CD14-positive monocyte (primary cell): ENCODE data around the gene GPRIN3. TPM values are rescaled to one million over a fixed set of nuclear protein-coding genes. Genes with fewer than 3 reads are reported as not detected.

Experiments used
- DNase-seq, 3 donors: peaks; one replicate each; pipeline ENCODE4 v3.0.0-alpha.2; 2011 to 2022
- H2AFZ ChIP-seq: 2 replicates; pipeline ENCODE4 v1.6.0; 2012; ENCODE audit warnings: mild to moderate bottlenecking, low read depth, low read length, inconsistent platforms; ENCODE audit not compliant: insufficient read depth, poor library complexity, severe bottlenecking
- H3K27ac ChIP-seq, 2 donors: 1 replicate in 1 of 2; 2 replicates in 1 of 2; pipeline ENCODE4 v1.5.1; 2012 to 2013; ENCODE audit warnings: low read length in 2 of 2, control low read depth in 1 of 2, inconsistent platforms in 1 of 2, low read depth in 1 of 2, mild to moderate bottlenecking in 1 of 2
- H3K27me3 ChIP-seq, 2 donors: one replicate each; pipeline versions ENCODE4 v1.6.0 to v1.6.1; 2011 to 2013; ENCODE audit warnings: low read length in 2 of 2; ENCODE audit not compliant: control insufficient read depth in 2 of 2, insufficient read depth in 2 of 2
- H3K36me3 ChIP-seq, 2 donors: replicated peaks in 1 of 2; 1 replicate in 1 of 2; 2 replicates in 1 of 2; pipeline versions ENCODE4 v1.5.1 to v1.6.1; 2012 to 2013; ENCODE audit warnings: low read length in 2 of 2, control low read depth in 1 of 2, inconsistent platforms in 1 of 2, mild to moderate bottlenecking in 1 of 2; ENCODE audit not compliant: insufficient read depth in 2 of 2, control insufficient read depth in 1 of 2
- H3K4me1 ChIP-seq, 2 donors: 1 replicate in 1 of 2; 2 replicates in 1 of 2; pipeline versions ENCODE4 v1.5.1 to v1.6.1; 2012 to 2013; ENCODE audit warnings: low read length in 2 of 2, control low read depth in 1 of 2, inconsistent platforms in 1 of 2, mild to moderate bottlenecking in 1 of 2, moderate library complexity in 1 of 2; ENCODE audit not compliant: insufficient read depth in 2 of 2, control insufficient read depth in 1 of 2
- H3K4me2 ChIP-seq: replicated peaks from 2 replicates; pipeline ENCODE3; 2012; ENCODE audit warnings: low read length, moderate library complexity, mild to moderate bottlenecking; ENCODE audit not compliant: poor library complexity, severe bottlenecking; ENCODE audit errors: extremely low read depth
- H3K4me3 ChIP-seq, 3 experiments: fragments of 200-600 bp in 1 of 3; sonication (generic) in 1 of 3; replicated peaks in 1 of 3; 1 replicate in 2 of 3; 2 replicates in 1 of 3; pipeline ENCODE4 v1.5.1; 2011 to 2013; ENCODE audit warnings: low read length in 3 of 3, mild to moderate bottlenecking in 3 of 3, control low read depth in 2 of 3, low read depth in 2 of 3, inconsistent platforms in 1 of 3, moderate library complexity in 1 of 3
- H3K79me2 ChIP-seq: 2 replicates; pipeline ENCODE4 v1.6.0; 2012; ENCODE audit warnings: mild to moderate bottlenecking, control low read depth, inconsistent platforms, low read length, moderate library complexity; ENCODE audit not compliant: insufficient read depth
- H3K9ac ChIP-seq: 2 replicates; pipeline ENCODE4 v1.6.0; 2017; ENCODE audit warnings: low read length, mild to moderate bottlenecking; ENCODE audit not compliant: insufficient read depth, poor library complexity, severe bottlenecking
- H3K9me3 ChIP-seq, 2 donors: replicated peaks in 1 of 2; 1 replicate in 1 of 2; 2 replicates in 1 of 2; pipeline versions ENCODE4 v1.5.1 to v1.6.1; 2012 to 2013; ENCODE audit warnings: low read length in 2 of 2, control low read depth in 1 of 2; ENCODE audit not compliant: control insufficient read depth in 1 of 2, insufficient read depth in 1 of 2
- H4K20me1 ChIP-seq: 2 replicates; pipeline ENCODE4 v1.6.0; 2012; ENCODE audit warnings: mild to moderate bottlenecking, low read length, control low read depth, moderate library complexity; ENCODE audit not compliant: insufficient read depth
- H3K27ac Mint-ChIP-seq, 7 donors: one replicate each; pipeline ENCODE4 v1.8.0; 2020; ENCODE audit warnings: mild to moderate bottlenecking in 7 of 7, mixed read lengths in 7 of 7, moderate library complexity in 6 of 7, inconsistent platforms in 2 of 7
- H3K27me3 Mint-ChIP-seq, 3 donors: one replicate each; pipeline ENCODE4 v1.8.0; 2021 to 2022; ENCODE audit warnings: low read depth in 3 of 3, mild to moderate bottlenecking in 3 of 3, mixed read lengths in 3 of 3, moderate library complexity in 3 of 3, inconsistent platforms in 1 of 3
- H3K36me3 Mint-ChIP-seq, 2 donors: one replicate each; pipeline ENCODE4 v1.8.0; 2020; ENCODE audit warnings: mixed read lengths in 2 of 2, inconsistent platforms in 1 of 2, mild to moderate bottlenecking in 1 of 2
- H3K4me1 Mint-ChIP-seq: one replicate; pipeline ENCODE4 v1.8.0; 2020; ENCODE audit warnings: mild to moderate bottlenecking, mixed read lengths
- H3K4me3 Mint-ChIP-seq, 2 donors: one replicate each; pipeline ENCODE4 v1.8.0; 2020; ENCODE audit warnings: mild to moderate bottlenecking in 2 of 2, mixed read lengths in 2 of 2, moderate library complexity in 1 of 2
- H3K9me3 Mint-ChIP-seq, 7 donors: one replicate each; pipeline ENCODE4 v1.8.0; 2020 to 2022; ENCODE audit warnings: mixed read lengths in 7 of 7, mild to moderate bottlenecking in 6 of 7, moderate library complexity in 6 of 7, inconsistent platforms in 2 of 7
- WGBS: methylation state at CpG from one replicate; pipeline ENCODE4 v1.1.5; 2013; ENCODE audit warnings: missing lambda C conversion rate; ENCODE audit not compliant: insufficient coverage; 5-methylcytosine and 5-hydroxymethylcytosine counted together
- intact Hi-C, 2 donors: fragments of 100-400 bp; cut with micrococcal nuclease; formaldehyde crosslinking; loops; one replicate each; pipeline versions ENCODE4 v1.15.0 to v1.15.1; 2023
- polyA plus RNA-seq, 3 donors: library from polyadenylated mRNA; depleted of rRNA in 1 of 3; unstranded in 2 of 3; stranded (reverse) in 1 of 3; fragments of 300-500 nt in 2 of 3; fragments of >200 nt in 1 of 3; fragmentation: Illumina TruSeq in 2 of 3; gene quantifications; 1 replicate in 2 of 3; 2 replicates in 1 of 3; pipeline ENCODE4 v1.2.3, GENCODE V29; 2012 to 2021
- TF ChIP-seq, protein P1 (sequence below): fragments of 200-600 bp; IDR thresholded peaks from one replicate; pipeline ENCODE4 v1.8.0; 2022; ENCODE audit warnings: antibody characterized with exemption, mild to moderate bottlenecking

Gene GPRIN3
- polyA plus RNA-seq, 3 donors = 1.1 to 3.3 (median 2.3) TPM

DNA sequence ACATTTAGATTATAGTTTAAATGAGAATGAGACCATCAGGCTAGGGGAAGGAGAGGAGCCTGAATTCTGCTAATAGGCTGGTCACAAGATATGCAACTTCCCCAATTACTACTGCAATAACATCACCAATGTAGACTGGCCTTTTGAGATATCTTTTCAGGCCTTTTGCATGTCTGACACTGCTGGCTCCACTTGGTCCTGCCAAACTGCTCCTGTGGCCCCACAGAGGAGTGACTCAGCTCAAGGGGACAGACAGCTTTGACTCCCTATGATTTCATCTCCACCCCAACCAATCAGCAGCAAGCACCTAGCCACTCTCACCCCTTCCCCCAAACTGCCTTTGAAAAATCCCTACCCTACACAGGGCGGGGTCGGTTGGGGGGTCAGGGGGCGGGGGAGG, 22.8 kb downstream of the GPRIN3 start:
- Histone ChIP-seq H3K4me3 (no peak overlapping the region), H3K79me2 (no peaks in the 10 kb centered on the region), H3K9ac (no peak overlapping the region), H3K4me1 (peaks cover 28 to 32% of the 10 kb centered on the region in 2 donors), H2AFZ (no peak overlapping the region), H3K4me2 (no peak overlapping the region), H3K27ac (peak overlapping the region; percentile 10 to 67), H3K9me3 (no peaks in the 10 kb centered on the region), H3K36me3 (no peaks in the 10 kb centered on the region), H3K27me3 (no peaks in the 10 kb centered on the region), H4K20me1 (no peaks in the 10 kb centered on the region)
- H3K4me1 Mint-ChIP-seq = peaks cover 35% of the 10 kb centered on the region
- H3K4me3 Mint-ChIP-seq = peak overlapping the region in 1 of 2 donors; percentile 23
- H3K27me3 Mint-ChIP-seq = no peaks in the 10 kb centered on the region
- TF ChIP-seq, protein P1, sequence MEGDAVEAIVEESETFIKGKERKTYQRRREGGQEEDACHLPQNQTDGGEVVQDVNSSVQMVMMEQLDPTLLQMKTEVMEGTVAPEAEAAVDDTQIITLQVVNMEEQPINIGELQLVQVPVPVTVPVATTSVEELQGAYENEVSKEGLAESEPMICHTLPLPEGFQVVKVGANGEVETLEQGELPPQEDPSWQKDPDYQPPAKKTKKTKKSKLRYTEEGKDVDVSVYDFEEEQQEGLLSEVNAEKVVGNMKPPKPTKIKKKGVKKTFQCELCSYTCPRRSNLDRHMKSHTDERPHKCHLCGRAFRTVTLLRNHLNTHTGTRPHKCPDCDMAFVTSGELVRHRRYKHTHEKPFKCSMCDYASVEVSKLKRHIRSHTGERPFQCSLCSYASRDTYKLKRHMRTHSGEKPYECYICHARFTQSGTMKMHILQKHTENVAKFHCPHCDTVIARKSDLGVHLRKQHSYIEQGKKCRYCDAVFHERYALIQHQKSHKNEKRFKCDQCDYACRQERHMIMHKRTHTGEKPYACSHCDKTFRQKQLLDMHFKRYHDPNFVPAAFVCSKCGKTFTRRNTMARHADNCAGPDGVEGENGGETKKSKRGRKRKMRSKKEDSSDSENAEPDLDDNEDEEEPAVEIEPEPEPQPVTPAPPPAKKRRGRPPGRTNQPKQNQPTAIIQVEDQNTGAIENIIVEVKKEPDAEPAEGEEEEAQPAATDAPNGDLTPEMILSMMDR = no peak
- H3K36me3 Mint-ChIP-seq = peaks cover 3 to 4% of the 10 kb centered on the region in 2 donors
- H3K9me3 Mint-ChIP-seq = peaks cover 0 to 2% (median 0%) of the 10 kb centered on the region in 7 donors
- peak overlapping the region; percentile 78 to 94 (median 91) for H3K27ac Mint-ChIP-seq
- no CpG with 5 or more reads among the region's 3 CpGs for WGBS
- peak; percentile 64 to 78 (median 73) for DNase-seq
- intact Hi-C loops = loop anchor here in 1 of 2 donors (10.0 kb wide), 1 partner anchor 50 kb away; no protein-coding TSS in a partner anchor

DNA sequence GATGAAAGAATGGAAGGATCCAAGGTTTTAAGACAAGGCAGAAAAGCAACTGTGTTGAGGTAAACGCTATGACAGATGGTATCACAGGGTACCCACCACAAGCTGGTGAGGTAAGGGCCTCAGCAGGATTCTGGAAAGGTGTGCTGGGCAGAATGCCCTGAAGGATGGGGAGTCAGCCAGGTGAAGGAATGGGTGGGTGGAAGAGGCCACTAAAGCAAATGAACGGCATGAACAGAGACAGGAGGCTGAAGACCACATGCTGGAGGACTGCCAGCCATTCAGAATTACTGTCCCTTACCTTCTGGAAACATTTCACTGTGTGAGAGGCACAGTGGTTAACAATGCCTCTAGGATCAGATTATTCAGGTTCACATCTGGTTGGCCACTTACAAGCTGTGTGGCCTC, 23.6 kb downstream of the GPRIN3 start:
- Histone ChIP-seq H2AFZ (no peak overlapping the region), H3K27ac (peak overlapping the region in 1 of 2 donors; percentile 67), H3K4me3 (no peak overlapping the region), H3K4me2 (no peak overlapping the region), H3K79me2 (no peaks in the 10 kb centered on the region), H3K9me3 (no peaks in the 10 kb centered on the region), H3K9ac (no peak overlapping the region), H4K20me1 (no peaks in the 10 kb centered on the region), H3K27me3 (no peaks in the 10 kb centered on the region), H3K4me1 (peaks cover 28 to 32% of the 10 kb centered on the region in 2 donors), H3K36me3 (no peaks in the 10 kb centered on the region)
- Mint-ChIP-seq H3K4me1 (peaks cover 35% of the 10 kb centered on the region), H3K4me3 (no peak overlapping the region), H3K9me3 (peaks cover 0 to 2% (median 0%) of the 10 kb centered on the region in 7 donors), H3K27ac (peak overlapping the region in 6 of 7 donors; percentile 58 to 91 (median 76)), H3K36me3 (peaks cover 2 to 3% of the 10 kb centered on the region in 2 donors), H3K27me3 (no peaks in the 10 kb centered on the region)
- 75% methylated on average over 2 of the region's 2 CpGs for WGBS
- DNase-seq = no peak
- intact Hi-C loops = loop anchor here in 1 of 2 donors (10.0 kb wide), 1 partner anchor 51 kb away; no protein-coding TSS in a partner anchor
- TF ChIP-seq, protein P1 = no peak
